CD4-positive, alpha-beta T cell treated with Interleukin-12 subunit alpha and Interleukin-12 subunit beta, for 1 hour (primary cell): ENCODE measurements around the gene ACOX1.

Source experiments
- DNase-seq: peaks from one replicate; pipeline ENCODE4 v3.0.0-alpha.2; 2020

The ACOX1 gene

GRCh38 chr17:76008208-76008607, 29.2 kb upstream of the ACOX1 start:
- DNase-seq, result no peak

- DNase-seq, result no peak
These were observed 28.8 kb upstream of the ACOX1 start for GRCh38 chr17:76007850-76008165.

- DNase-seq, result no peak
These were observed 28.3 kb upstream of the ACOX1 start for GRCh38 chr17:76007131-76007849.

GRCh38 chr17:76005263-76006149, 26.5 kb upstream of the ACOX1 start:
- peak; percentile 79 for DNase-seq

- no peak for DNase-seq
These were observed 25.8 kb upstream of the ACOX1 start for GRCh38 chr17:76004750-76005262.

- DNase-seq, result no peak
These were observed 24.9 kb upstream of the ACOX1 start for GRCh38 chr17:76003915-76004314.

- no peak for DNase-seq
These were observed 23.1 kb upstream of the ACOX1 start for GRCh38 chr17:76002100-76002499.

GRCh38 chr17:76000755-76001521, 22.0 kb upstream of the ACOX1 start, which contains the start of gene CDK3:
Gene CDK3 (plus strand): TSS chr17:76000855. CDS start chr17:76001426, 571 bp downstream.
- no peak for DNase-seq

GRCh38 chr17:76000016-76000754, 21.2 kb upstream of the ACOX1 start:
- peak; percentile 60 for DNase-seq

GRCh38 chr17:75998327-75998795, 19.4 kb upstream of the ACOX1 start:
- DNase-seq, result no peak

GRCh38 chr17:75996665-75997590, 18.0 kb upstream of the ACOX1 start:
- peak; percentile 53 for DNase-seq

- no peak for DNase-seq
These were observed 16.5 kb upstream of the ACOX1 start for GRCh38 chr17:75995385-75995925.

- DNase-seq, result no peak
These were observed 15.9 kb upstream of the ACOX1 start for GRCh38 chr17:75994802-75995370.

- DNase-seq, result no peak
These were observed 12.4 kb upstream of the ACOX1 start for GRCh38 chr17:75991396-75991795.

- no peak for DNase-seq
These were observed 8.1 kb upstream of the ACOX1 start for GRCh38 chr17:75987041-75987440.

- no peak for DNase-seq
These were observed 7.0 kb upstream of the ACOX1 start for GRCh38 chr17:75985986-75986385.

GRCh38 chr17:75983501-75984181, 4.7 kb upstream of the ACOX1 start:
- no peak for DNase-seq

GRCh38 chr17:75981019-75981615, 2.2 kb upstream of the ACOX1 start:
- no peak for DNase-seq
